GM19463 (cell line): ENCODE data around the gene ABCC11.
"Not testable (repeated sequence)": the region's sequence is repeated elsewhere in the genome, so short reads cannot be mapped to it uniquely, and the experiment has no call there.

Experiments
- ATAC-seq: cut with Tn5 transposase; IDR thresholded peaks from one replicate; pipeline ENCODE4 v1.9.1; 2021; ENCODE audit warnings: mild to moderate bottlenecking, moderate library complexity; ENCODE audit not compliant: unreplicated experiment

ABCC11 gene

GRCh38 chr16:48250520-48251278 lies 3.4 kb upstream of the ABCC11 start:
- no peak for ATAC-seq

GRCh38 chr16:48246066-48246465 lies 1.3 kb downstream of the ABCC11 start:
- no peak for ATAC-seq

- ATAC-seq = no peak
Measured at GRCh38 chr16:48244863-48245195, 2.5 kb downstream of the ABCC11 start.

- ATAC-seq = peak; percentile 98
Measured at GRCh38 chr16:48244080-48244862, 3.1 kb downstream of the ABCC11 start, which contains the start of gene LONP2. TSS of gene LONP2 (plus strand) at chr16:48244300. CDS start at chr16:48244389, 89 bp downstream.

- not testable (repeated sequence) for ATAC-seq
Measured at GRCh38 chr16:48240147-48240546, 7.2 kb downstream of the ABCC11 start.

GRCh38 chr16:48236286-48236685 lies 11.1 kb downstream of the ABCC11 start:
- ATAC-seq = no peak

GRCh38 chr16:48235556-48236136 lies 11.7 kb downstream of the ABCC11 start:
- ATAC-seq = no peak

GRCh38 chr16:48235058-48235555 lies 12.2 kb downstream of the ABCC11 start:
- no peak for ATAC-seq

- ATAC-seq = no peak
Measured at GRCh38 chr16:48234630-48235029, 12.7 kb downstream of the ABCC11 start.

- ATAC-seq = no peak
Measured at GRCh38 chr16:48232493-48233040, 14.8 kb downstream of the ABCC11 start.

GRCh38 chr16:48231727-48232492 lies 15.4 kb downstream of the ABCC11 start:
- ATAC-seq = no peak

- no peak for ATAC-seq
Measured at GRCh38 chr16:48225456-48225855, 21.9 kb downstream of the ABCC11 start.

- ATAC-seq = no peak
Measured at GRCh38 chr16:48223490-48223889, 23.8 kb downstream of the ABCC11 start.

GRCh38 chr16:48220891-48221290 lies 26.4 kb downstream of the ABCC11 start:
- ATAC-seq = no peak

- no peak for ATAC-seq
Measured at GRCh38 chr16:48218473-48218872, 28.9 kb downstream of the ABCC11 start.

GRCh38 chr16:48217708-48218107 lies 29.6 kb downstream of the ABCC11 start:
- no peak for ATAC-seq

- no peak for ATAC-seq
Measured at GRCh38 chr16:48215738-48216137, 31.6 kb downstream of the ABCC11 start.

GRCh38 chr16:48212033-48212432 lies 35.3 kb downstream of the ABCC11 start:
- ATAC-seq = no peak

GRCh38 chr16:48210747-48211146 lies 36.6 kb downstream of the ABCC11 start:
- ATAC-seq = no peak

- ATAC-seq = no peak
Measured at GRCh38 chr16:48206594-48207242, 40.6 kb downstream of the ABCC11 start.
